DMS79 treated with DMSO at 0.1 percent for 48 hours (cell line): Measurements from ENCODE around the gene TCEANC2.
"Not testable (repeated sequence)": the region's sequence is repeated elsewhere in the genome, so short reads cannot be mapped to it uniquely, and the experiment has no call there.

ENCODE experiments used
- DNase-seq: peaks from one replicate; lab custom pipeline; 2025; lab: John Stamatoyannopoulos, UW

TCEANC2 gene

DNA sequence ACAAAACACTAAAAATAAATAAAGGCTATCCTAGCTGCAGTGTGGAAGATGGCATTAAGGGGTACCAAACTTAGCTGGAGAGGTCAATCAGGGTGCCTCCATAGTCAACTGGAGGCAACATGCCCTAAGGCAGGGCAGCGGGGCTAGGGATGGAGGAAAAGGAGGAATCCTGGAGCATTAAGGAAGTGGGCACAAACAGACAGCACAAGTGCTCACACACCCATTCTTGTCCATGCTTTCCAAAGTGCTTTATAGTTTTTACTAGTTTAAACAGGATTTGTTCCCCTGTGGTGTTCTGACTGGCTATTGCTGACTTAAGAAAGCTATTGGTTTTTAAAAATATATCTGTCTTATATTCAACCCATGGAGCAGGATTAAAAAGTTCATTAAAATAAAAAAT is 33.3 kb downstream of the TCEANC2 start:
- DNase-seq, result no peak

DNA sequence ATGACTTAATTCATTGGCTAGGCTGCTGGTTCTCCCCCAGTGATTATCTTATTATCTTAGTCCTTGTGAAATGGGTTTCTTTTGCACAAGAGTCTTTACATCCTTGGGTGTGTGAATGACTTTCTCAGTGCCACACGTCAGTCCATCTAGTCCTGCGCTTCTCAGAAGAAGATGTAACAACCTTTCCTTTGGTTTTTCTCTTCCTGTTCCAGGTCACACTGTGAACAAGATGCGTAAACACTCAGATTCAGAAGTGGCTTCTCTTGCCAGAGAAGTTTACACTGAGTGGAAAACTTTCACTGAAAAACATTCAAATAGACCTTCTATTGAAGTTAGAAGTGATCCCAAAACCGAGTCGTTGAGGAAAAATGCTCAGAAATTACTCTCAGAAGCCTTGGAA is 35.0 kb downstream of the TCEANC2 start:
- no peak for DNase-seq

GRCh38 chr1:54091666-54092065 is 38.3 kb downstream of the TCEANC2 start:
- no peak for DNase-seq

- DNase-seq, result no peak
Measured at GRCh38 chr1:54094001-54094729, 40.8 kb downstream of the TCEANC2 start.

DNA sequence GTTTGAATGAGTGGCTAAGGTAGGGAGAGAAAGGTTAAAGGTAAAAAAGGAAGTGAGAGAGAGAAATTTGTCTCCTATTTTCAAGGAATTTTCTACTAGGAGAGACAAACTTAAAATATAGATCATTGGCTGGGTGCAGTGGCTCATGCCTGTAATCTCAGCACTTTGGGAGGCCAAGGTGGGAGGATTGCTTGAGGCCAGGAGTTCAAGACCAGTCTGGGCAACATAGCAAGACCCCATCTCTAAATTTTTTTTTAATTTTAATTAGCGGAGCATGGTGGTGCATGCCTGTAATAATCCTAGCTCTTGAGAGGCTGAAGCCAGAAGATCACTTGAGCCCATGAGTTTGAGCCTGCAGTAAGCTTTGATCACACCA is 41.3 kb downstream of the TCEANC2 start:
- DNase-seq, result not testable (repeated sequence)

DNA sequence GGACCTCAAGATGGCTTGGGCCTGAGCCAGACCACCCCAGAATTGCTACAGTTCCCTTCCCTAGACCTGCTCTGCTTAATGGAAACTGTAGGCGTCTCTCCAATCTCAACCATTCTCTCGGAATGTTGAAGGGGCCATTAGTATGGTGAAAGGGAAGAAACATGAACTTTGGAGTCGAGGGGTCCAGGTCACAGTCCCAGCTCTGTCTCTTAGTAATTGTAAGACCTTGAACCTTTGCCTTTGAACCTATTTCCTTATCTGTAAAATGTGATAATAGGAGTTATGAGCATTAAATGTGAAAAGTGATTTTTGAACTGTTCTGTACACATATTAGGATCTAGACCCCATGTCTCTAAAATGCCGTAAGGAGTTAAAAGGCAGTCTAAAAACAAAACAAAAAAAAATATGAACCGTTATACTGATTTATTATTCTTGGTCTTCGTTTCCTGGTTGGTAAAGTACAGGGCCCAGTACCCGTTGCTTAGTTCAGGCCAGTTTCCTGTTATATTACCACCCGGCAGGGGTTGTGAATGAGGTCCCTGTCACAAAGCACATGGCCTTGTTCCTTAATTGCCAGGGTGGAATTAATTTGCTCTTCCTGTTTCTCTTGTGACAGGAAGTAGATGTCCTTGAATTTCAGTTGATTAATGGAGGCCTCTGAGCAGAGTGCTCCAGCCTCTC is 42.3 kb downstream of the TCEANC2 start:
- DNase-seq, result no peak

GRCh38 chr1:54096227-54096876 is 42.9 kb downstream of the TCEANC2 start:
- no peak for DNase-seq

DNA sequence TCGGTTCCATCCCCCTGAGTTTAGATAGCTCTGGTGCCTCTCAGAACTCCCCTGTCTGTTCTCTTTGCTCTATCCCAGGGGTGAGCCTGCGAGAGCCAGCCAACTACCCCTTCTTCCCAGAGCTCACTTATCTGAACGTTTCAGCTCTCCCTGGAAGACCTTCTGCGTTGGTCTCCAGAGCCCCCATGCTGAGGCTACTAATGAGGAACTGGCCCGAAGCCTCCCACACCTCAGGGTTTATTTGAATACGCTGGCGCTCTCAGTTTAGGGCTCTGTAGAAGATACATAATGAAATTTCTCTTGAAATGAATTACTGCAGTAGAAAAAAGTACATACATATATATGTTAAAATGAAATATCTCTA is 43.5 kb downstream of the TCEANC2 start:
- no peak for DNase-seq

- no peak for DNase-seq
Measured at GRCh38 chr1:54099061-54099610, 45.7 kb downstream of the TCEANC2 start.

DNA sequence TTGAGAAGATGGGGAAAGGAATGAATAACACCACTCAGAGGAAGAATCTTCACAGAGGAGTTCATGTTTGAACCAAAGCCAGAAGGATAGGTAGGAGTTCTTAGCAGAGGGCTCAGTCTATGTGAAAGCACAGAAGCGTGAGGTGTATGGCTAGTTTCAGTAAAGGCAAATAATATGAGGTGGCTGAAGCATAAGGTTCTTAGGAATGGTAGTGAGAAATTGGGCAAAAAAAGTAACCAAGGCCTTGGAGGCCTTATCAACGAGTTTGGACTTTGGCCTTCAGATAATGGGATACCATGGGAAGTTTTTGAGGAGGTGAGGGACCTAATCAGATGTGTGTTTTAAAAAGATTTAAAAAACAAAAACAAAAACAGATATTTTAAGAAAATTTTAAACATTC is 47.1 kb downstream of the TCEANC2 start:
- no peak for DNase-seq

- DNase-seq, result no peak
Measured at GRCh38 chr1:54103414-54103813, 50.0 kb downstream of the TCEANC2 start.

GRCh38 chr1:54104613-54105012 is 51.2 kb downstream of the TCEANC2 start:
- DNase-seq, result not testable (repeated sequence)

- DNase-seq, result no peak
Measured at GRCh38 chr1:54105080-54105479, 51.7 kb downstream of the TCEANC2 start.

- DNase-seq, result no peak
Measured at GRCh38 chr1:54105736-54106269, 52.4 kb downstream of the TCEANC2 start.

- DNase-seq, result no peak
Measured at GRCh38 chr1:54107131-54107530, 53.7 kb downstream of the TCEANC2 start.

DNA sequence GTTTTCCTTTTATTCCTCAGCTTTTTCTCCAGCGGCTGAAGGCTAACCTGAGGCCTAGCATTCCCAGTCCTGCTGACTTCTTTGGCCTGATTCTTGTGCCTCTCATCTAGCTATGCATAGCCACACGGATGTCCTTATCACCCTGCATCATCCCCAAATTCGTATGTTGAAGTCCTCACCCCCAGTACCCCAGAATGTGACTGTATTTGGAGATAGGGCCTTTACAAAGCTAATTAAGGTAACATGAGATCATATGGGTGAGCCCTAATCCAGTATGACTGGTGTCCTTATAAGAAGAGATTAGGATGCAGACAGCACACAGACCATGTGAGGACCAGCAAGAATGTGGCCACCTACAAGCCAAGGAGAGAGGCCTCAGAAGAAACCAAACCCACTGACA is 54.7 kb downstream of the TCEANC2 start:
- DNase-seq, result no peak

DNA sequence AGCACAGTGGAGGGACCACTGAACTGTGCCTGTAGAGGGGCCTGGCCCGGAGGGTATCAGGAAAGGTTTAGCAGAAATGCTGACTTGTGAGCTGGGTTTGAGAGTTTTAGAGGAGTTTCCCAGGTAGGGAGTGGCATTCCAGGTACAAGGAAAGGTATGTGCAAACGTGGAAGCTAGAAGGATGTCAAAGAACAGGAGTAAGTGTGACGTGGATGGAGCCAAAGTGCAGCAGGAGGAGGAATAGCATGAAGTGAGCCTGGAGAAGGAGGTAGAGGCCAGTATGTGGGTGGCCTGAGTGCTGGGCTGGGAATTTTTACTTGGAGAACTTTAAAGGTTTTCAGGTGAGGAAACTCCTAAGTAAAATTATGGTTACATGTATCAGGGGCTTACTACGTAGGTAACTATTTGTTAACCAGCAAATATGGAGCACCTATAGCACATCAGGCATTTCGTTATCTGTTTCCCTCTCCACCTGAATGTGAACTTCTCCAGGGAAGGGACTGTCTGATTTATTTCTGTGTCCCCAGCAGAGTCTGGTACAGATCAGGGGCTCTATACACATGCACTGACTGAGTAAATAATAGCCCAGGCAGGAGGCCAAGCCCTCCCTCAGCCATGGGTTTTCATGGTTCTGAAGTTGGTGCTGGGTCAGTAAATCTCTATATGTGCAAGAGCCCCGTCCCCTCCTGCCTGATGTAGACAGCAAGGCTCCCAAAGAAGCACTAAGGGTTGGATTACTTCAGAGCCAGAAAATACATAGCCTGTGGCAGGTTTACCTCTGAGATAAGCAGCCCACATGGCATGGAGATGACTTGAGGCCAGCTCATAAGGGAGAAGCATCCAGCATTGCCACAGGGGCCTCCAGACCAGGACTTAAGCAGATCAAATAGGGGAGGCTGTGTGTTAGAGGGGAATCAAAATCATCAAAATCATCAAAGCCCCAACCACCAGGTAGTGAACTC is 56.0 kb downstream of the TCEANC2 start:
- no peak for DNase-seq

GRCh38 chr1:54110996-54111395 is 57.6 kb downstream of the TCEANC2 start:
- no peak for DNase-seq

DNA sequence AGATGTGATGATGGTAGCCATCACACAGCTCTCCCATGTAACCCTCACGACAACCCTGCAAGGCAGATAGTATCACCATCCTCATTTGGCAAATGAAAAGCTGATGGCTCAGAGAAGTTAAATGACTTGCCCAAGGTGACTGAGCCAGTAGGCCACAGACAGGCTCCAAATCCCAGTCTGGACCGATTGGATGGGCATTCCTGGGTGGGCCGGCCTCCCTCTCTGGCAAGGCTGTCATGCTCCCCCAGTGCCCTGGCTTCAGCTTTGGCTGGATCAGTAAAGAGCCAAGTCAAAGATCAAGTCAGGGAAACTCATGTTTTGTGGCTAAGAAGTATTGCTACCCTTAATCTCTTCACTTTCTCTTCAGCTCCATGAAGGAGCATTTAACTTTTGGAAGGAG is 58.2 kb downstream of the TCEANC2 start:
- DNase-seq, result no peak

DNA sequence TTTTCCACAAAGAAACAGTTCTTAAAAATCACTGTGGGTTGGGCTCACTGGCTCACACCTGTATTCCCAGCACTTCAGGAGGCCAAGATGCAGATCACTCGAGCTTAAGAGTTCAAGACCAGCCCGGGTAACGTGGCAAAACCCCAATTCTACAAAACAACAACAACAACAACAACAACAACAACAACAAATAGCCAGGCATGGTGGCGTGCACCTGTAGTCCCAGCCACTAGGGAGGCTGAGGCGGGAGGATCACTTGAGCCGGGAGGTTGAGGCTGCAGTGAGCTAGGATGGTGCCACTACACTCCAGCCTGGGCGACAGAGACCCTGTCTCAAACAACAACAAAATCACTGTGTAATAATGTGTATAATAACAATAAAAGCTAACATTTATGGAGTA is 58.6 kb downstream of the TCEANC2 start:
- DNase-seq, result no peak

GRCh38 chr1:54112705-54113368 is 59.4 kb downstream of the TCEANC2 start:
- no peak for DNase-seq
